ENCODE results near the gene LYSMD4. TPM values are rescaled to one million over a fixed set of nuclear protein-coding genes. Genes with fewer than 3 reads are reported as not detected.

Gene LYSMD4
- total RNA-seq, 4 donors from 2014 or later, result 5.0 to 9.4 (median 7.0) TPM

DNA sequence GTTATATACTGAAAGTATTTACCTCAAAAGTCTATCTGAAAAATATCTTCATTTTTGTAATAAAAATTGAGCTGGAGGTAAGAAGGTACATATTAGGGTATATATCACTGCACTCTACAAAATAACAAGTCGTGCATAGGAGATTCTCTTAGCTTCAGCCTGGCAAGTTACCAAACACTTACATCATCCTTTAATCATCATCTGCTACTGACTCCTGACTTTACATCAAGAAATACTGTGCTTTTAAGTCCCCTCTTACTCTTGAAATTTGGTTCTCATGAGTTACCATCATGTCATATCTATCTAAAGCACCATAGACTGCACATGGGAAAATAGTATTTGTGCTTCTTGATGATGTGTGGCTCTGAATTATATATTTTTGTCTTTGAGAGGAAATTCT lies 50.8 kb downstream of the LYSMD4 start:
- H3K4me3 ChIP-seq (replicated peaks in 1 of 3), result no peak overlapping the region
- 0 to 72% methylated on average over 1 of the region's 1 CpG for WGBS, 2 donors
- no peak for DNase-seq
- no peaks in the 10 kb centered on the region for H3K9me3 ChIP-seq
- intact Hi-C loops (cut with DNase I), result no loop called here
- H3K36me3 ChIP-seq, result no peaks in the 10 kb centered on the region
- no peaks in the 10 kb centered on the region for H3K27me3 ChIP-seq
- TF ChIP-seq POLR2A (IDR thresholded peaks at IDR 0.05), result no peak
- TF ChIP-seq, protein P1, sequence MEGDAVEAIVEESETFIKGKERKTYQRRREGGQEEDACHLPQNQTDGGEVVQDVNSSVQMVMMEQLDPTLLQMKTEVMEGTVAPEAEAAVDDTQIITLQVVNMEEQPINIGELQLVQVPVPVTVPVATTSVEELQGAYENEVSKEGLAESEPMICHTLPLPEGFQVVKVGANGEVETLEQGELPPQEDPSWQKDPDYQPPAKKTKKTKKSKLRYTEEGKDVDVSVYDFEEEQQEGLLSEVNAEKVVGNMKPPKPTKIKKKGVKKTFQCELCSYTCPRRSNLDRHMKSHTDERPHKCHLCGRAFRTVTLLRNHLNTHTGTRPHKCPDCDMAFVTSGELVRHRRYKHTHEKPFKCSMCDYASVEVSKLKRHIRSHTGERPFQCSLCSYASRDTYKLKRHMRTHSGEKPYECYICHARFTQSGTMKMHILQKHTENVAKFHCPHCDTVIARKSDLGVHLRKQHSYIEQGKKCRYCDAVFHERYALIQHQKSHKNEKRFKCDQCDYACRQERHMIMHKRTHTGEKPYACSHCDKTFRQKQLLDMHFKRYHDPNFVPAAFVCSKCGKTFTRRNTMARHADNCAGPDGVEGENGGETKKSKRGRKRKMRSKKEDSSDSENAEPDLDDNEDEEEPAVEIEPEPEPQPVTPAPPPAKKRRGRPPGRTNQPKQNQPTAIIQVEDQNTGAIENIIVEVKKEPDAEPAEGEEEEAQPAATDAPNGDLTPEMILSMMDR (IDR thresholded peaks at IDR 0.05), result no peak
- peak overlapping the region in 2 of 3 donors; percentile 1 to 38 for H3K27ac ChIP-seq
- no peaks in the 10 kb centered on the region for H3K4me1 ChIP-seq

DNA sequence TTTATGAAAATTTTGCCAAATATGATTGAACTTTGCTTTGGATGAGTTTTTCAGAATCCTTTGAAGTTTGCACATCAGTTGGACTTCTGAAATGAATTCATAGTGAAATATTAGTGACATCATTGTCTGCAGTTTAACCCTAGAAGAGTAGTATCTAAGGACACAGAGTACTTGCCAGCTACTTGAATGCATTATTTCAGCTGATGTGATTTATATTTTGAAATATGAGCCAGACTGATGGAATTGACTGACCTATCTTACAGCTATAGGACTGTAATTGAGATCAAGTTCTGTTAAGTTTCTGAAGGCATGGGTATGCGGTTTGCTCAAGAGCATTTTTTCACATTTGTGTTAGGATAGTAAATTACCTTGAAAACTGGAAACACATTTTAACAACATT lies 51.2 kb downstream of the LYSMD4 start:
- WGBS, 2 donors, result 84 to 88% methylated on average over 1 of the region's 1 CpG
- intact Hi-C loops (cut with DNase I), result no loop called here
- no peaks in the 10 kb centered on the region for H3K36me3 ChIP-seq
- H3K27me3 ChIP-seq, result no peaks in the 10 kb centered on the region
- TF ChIP-seq, protein P1 (IDR thresholded peaks at IDR 0.05), result no peak
- no peak for TF ChIP-seq POLR2A (IDR thresholded peaks at IDR 0.05)
- DNase-seq, result no peak
- no peaks in the 10 kb centered on the region for H3K4me1 ChIP-seq
- H3K9me3 ChIP-seq, result no peaks in the 10 kb centered on the region
- H3K4me3 ChIP-seq (replicated peaks in 1 of 3), result no peak overlapping the region
- no peak overlapping the region for H3K27ac ChIP-seq

DNA sequence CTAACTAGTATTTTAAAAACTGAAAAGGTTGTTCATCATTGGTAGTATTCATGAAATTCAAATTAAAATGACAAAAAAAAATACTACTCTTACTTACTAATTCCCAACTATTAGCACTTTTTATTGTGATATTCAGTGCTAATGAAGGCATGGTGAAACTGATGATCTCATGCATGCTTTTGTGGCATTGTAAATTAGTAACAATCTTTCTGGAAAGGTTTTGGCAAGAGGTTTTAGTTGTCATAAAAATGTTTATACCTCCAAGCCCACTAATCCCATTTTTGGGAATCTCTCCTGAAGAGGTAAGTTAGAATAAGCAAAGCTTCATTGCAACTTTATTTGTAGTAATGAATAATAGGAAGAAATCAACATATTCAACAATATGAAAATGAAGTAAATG lies 53.0 kb downstream of the LYSMD4 start:
- Histone ChIP-seq H3K9me3 (no peaks in the 10 kb centered on the region), H3K4me1 (no peaks in the 10 kb centered on the region), H3K27me3 (no peaks in the 10 kb centered on the region), H3K36me3 (peaks cover 10 to 14% of the 10 kb centered on the region in 2 donors), H3K4me3 (replicated peaks in 1 of 3) (no peak overlapping the region), H3K27ac (no peak overlapping the region)
- intact Hi-C loops (cut with DNase I), result no loop called here
- TF ChIP-seq, protein P1 (IDR thresholded peaks at IDR 0.05), result no peak
- TF ChIP-seq POLR2A (IDR thresholded peaks at IDR 0.05), result no peak
- no peak for DNase-seq

DNA sequence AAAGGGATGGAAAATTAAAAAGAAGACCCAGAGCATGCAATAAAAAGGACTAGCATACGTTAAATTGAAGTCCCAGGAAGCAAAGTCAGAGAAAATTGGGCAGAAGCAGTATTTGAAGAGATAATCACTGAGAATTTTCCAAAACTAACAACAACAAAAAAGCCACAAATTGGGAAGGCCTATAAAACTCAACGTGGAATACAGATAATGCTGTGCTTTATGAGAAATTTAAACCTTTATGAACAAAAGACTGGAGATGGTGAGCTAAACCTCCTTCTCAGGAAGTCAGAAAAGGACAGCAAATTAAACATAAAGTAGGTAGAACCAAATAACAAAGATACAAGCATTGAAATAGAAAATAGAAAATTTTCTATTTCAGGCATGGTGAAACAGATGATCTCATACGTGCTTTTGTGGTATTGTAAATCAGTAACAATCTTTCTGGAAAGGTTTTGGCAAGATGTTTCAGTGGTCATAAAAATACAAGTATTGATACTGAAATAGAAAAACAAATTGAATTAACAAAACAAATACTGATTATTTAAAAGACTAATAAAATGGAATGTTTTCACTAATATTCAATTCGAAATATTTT lies 55.6 kb downstream of the LYSMD4 start:
- Histone ChIP-seq H3K9me3 (no peaks in the 10 kb centered on the region), H3K4me3 (replicated peaks in 1 of 3) (no peak overlapping the region), H3K27ac (no peak overlapping the region), H3K36me3 (peaks cover 17 to 24% of the 10 kb centered on the region in 2 donors), H3K27me3 (no peaks in the 10 kb centered on the region), H3K4me1 (no peaks in the 10 kb centered on the region)
- no peak for DNase-seq
- 87 to 88% methylated on average over 4 of the region's 4 CpGs for WGBS, 2 donors
- TF ChIP-seq, protein P1 (IDR thresholded peaks at IDR 0.05), result no peak
- TF ChIP-seq POLR2A (IDR thresholded peaks at IDR 0.05), result no peak
- intact Hi-C loops (cut with DNase I), result no loop called here

Small RNA genes lying within 50 kb of the gene (small RNA-seq; reads per million reads assigned to genes)
- not detected for gene RF00019

Other genes with a start within 250 kb of the LYSMD4 start
- 100 to 1,000 TPM in 2 of 4 donors, 10 to 100 TPM in 2; 55.3 to 155 (median 105) TPM for gene MEF2A, start 167.5 kb downstream of the LYSMD4 start, total RNA-seq

All from thyroid gland (tissue), 4 donors.